Left ventricle myocardium inferior (tissue), 1 donor: ENCODE data around the gene PTPRR. TPM values are rescaled to one million over a fixed set of nuclear protein-coding genes. Genes with fewer than 3 reads are reported as not detected.

Source experiments
- DNase-seq: peaks from one replicate; pipeline ENCODE4 v3.0.0-alpha.2; 2020
- H3K27ac ChIP-seq: fragments of 200-600 bp; replicated peaks from 2 replicates; pipeline ENCODE4 v1.8.0; 2021
- H3K27me3 ChIP-seq: fragments of 200-600 bp; 2 replicates; pipeline ENCODE4 v1.8.0; 2021; ENCODE audit warnings: low read depth
- H3K36me3 ChIP-seq: fragments of 200-600 bp; 2 replicates; pipeline ENCODE4 v1.8.0; 2021
- H3K4me1 ChIP-seq: fragments of 200-600 bp; 2 replicates; pipeline ENCODE4 v1.8.0; 2021
- H3K4me3 ChIP-seq: fragments of 200-600 bp; 2 replicates; pipeline ENCODE4 v1.8.0; 2021; ENCODE audit warnings: mild to moderate bottlenecking, moderate library complexity
- H3K9me3 ChIP-seq: fragments of 200-600 bp; replicated peaks from 2 replicates; pipeline ENCODE4 v1.8.0; 2021
- intact Hi-C: fragments of 100-400 bp; cut with micrococcal nuclease; formaldehyde crosslinking; loops from one replicate; pipeline ENCODE4 v1.11.0; 2022
- total RNA-seq: library from RNA; stranded (reverse); fragmentation: NEBNext Ultra II Directional; extraction: Animal tissue kit (Norgen Biotek cat#: 25700); gene quantifications from one replicate; pipeline ENCODE4 v1.2.1, GENCODE V29; 2021
- TF ChIP-seq, protein P1 (sequence below): fragments of 200-600 bp; IDR thresholded peaks from 2 replicates; pipeline ENCODE4 v1.8.0; 2021; ENCODE audit warnings: antibody characterized with exemption, mild to moderate bottlenecking, borderline replicate concordance
- donor health status: DM: no; HTN: yes; CAD: no; lungs with severe emphysema.

The PTPRR gene
- total RNA-seq, 1 donor from 2014 or later: 1.3 TPM

- no peaks in the 10 kb centered on the region for H3K4me1 ChIP-seq
- no peak overlapping the region for H3K27ac ChIP-seq
- TF ChIP-seq, protein P1, sequence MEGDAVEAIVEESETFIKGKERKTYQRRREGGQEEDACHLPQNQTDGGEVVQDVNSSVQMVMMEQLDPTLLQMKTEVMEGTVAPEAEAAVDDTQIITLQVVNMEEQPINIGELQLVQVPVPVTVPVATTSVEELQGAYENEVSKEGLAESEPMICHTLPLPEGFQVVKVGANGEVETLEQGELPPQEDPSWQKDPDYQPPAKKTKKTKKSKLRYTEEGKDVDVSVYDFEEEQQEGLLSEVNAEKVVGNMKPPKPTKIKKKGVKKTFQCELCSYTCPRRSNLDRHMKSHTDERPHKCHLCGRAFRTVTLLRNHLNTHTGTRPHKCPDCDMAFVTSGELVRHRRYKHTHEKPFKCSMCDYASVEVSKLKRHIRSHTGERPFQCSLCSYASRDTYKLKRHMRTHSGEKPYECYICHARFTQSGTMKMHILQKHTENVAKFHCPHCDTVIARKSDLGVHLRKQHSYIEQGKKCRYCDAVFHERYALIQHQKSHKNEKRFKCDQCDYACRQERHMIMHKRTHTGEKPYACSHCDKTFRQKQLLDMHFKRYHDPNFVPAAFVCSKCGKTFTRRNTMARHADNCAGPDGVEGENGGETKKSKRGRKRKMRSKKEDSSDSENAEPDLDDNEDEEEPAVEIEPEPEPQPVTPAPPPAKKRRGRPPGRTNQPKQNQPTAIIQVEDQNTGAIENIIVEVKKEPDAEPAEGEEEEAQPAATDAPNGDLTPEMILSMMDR: no peak
- intact Hi-C loops: no loop called here
- H3K4me3 ChIP-seq: no peak overlapping the region
- H3K27me3 ChIP-seq: no peaks in the 10 kb centered on the region
- DNase-seq: no peak
- H3K36me3 ChIP-seq: no peaks in the 10 kb centered on the region
- peaks cover 15% of the 10 kb centered on the region for H3K9me3 ChIP-seq
Measured at GRCh38 chr12:70962226-70962794, 41.8 kb upstream of the PTPRR start.

GRCh38 chr12:70960484-70960883, 39.9 kb upstream of the PTPRR start:
- Histone ChIP-seq H3K27ac (no peak overlapping the region), H3K27me3 (no peaks in the 10 kb centered on the region), H3K4me3 (no peak overlapping the region), H3K4me1 (no peaks in the 10 kb centered on the region), H3K9me3 (peaks cover 15% of the 10 kb centered on the region), H3K36me3 (no peaks in the 10 kb centered on the region)
- TF ChIP-seq, protein P1: no peak
- intact Hi-C loops: no loop called here
- DNase-seq: no peak

- intact Hi-C loops: no loop called here
- TF ChIP-seq, protein P1: no peak
- H3K27me3 ChIP-seq: no peaks in the 10 kb centered on the region
- H3K36me3 ChIP-seq: no peaks in the 10 kb centered on the region
- H3K27ac ChIP-seq: no peak overlapping the region
- no peak for DNase-seq
- H3K4me1 ChIP-seq: no peaks in the 10 kb centered on the region
- no peak overlapping the region for H3K4me3 ChIP-seq
- peaks cover 15% of the 10 kb centered on the region for H3K9me3 ChIP-seq
Measured at GRCh38 chr12:70955415-70955814, 34.9 kb upstream of the PTPRR start.

GRCh38 chr12:70950451-70950850, 29.9 kb upstream of the PTPRR start:
- no peaks in the 10 kb centered on the region for H3K36me3 ChIP-seq
- TF ChIP-seq, protein P1: no peak
- H3K4me3 ChIP-seq: no peak overlapping the region
- H3K9me3 ChIP-seq: peaks cover 3% of the 10 kb centered on the region
- H3K27me3 ChIP-seq: no peaks in the 10 kb centered on the region
- no peak for DNase-seq
- H3K27ac ChIP-seq: no peak overlapping the region
- no peaks in the 10 kb centered on the region for H3K4me1 ChIP-seq
- intact Hi-C loops: no loop called here

GRCh38 chr12:70948976-70949336, 28.4 kb upstream of the PTPRR start:
- H3K9me3 ChIP-seq: peaks cover 8% of the 10 kb centered on the region
- H3K4me1 ChIP-seq: no peaks in the 10 kb centered on the region
- intact Hi-C loops: no loop called here
- no peaks in the 10 kb centered on the region for H3K36me3 ChIP-seq
- H3K27me3 ChIP-seq: no peaks in the 10 kb centered on the region
- TF ChIP-seq, protein P1: peak; percentile 19
- no peak for DNase-seq
- no peak overlapping the region for H3K4me3 ChIP-seq
- no peak overlapping the region for H3K27ac ChIP-seq
